GM18873 (cell line): ENCODE results near the gene CFB.
"Not testable (repeated sequence)": the region's sequence is repeated elsewhere in the genome, so short reads cannot be mapped to it uniquely, and the experiment has no call there.

Experiments
- ATAC-seq: cut with Tn5 transposase; IDR thresholded peaks from one replicate; pipeline ENCODE4 v1.9.1; 2021; ENCODE audit warnings: mild to moderate bottlenecking, moderate library complexity, moderate number of reproducible peaks; ENCODE audit not compliant: unreplicated experiment, low FRiP score

Gene CFB

DNA sequence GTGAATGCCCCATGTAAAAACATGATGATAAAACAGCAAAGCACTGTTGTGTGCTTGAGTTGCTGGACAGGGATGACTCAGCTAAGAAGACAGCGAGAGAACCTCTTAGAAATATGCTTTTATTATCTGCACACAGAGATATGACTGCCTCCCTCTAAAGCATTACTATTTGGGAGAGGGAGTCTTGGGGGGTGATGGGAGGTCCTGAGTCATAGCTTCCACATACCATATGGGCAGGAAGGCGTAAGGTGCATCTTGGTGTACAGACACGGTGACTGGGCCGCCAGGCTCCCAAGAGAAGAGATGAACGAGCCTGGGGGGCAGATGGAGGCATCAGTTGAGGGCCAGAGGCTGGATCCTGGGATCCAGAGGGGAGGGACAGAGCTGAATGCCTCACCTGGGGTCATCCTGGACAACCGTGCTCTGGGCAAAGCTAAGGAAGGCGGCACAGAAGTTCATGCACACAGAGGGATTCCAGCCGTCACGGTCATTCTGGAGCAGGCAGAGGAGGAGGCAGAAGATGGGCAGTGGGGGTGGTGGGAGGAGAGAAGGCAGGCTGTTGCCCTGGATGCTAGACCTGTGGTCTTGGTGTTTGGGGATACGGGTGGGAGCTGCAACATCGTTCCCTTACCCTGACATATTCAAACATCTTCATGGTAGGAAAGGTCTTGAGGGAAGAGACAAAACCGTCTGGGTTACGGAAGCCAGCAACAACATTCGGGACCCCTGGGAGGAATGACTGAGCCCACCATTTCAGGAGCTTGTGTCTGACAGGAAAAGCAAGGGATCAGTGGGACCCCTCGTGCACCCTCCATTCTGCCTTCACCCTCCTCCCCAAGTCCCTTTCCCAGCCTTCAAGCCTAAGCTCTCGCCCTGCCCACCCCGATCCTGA is 24.1 kb downstream of the CFB start:
- ATAC-seq = no peak

- no peak for ATAC-seq
Measured at GRCh38 chr6:31970604-31971271, 24.8 kb downstream of the CFB start.

DNA sequence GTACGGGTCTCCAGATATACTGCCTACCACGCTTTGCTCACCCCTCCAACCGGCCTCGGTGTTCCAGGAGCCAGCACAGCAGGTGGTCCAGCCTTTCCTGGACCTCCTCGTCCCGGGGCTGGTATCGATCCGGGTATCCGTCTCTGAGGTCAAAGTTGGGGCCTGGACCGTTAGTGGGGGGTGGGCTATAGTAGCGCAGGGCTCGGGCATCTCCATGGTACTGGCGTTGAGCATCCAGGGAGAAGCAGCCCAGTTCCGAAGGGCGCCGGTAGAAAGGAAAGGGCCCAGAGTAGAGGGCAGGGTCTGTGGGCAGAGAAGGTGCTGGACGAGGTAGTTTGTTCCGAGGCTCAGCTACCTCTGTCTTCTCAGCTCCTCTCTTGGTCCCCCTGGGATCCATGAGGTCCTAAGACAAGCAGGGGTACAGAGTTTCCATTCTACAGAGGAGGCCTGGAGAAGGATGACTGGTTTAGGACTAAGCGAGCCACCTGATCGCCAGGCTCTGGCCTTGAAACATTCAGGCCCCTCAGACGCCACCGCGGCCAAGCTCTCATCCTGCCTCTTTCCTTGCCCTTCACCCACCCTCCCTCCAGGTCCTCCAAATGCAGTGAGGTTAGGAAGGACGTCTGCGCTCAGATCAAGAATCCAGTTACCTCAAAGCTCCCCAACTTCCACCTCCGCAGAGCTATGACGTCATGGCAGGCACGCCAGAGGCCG is 25.5 kb downstream of the CFB start:
- no peak for ATAC-seq

GRCh38 chr6:31971993-31972708 is 26.3 kb downstream of the CFB start, which contains the start of gene DXO:
TSS of gene DXO (minus strand) at chr6:31972138. CDS start at chr6:31971675, 463 bp downstream.
- peak; percentile 75 for ATAC-seq

GRCh38 chr6:31972709-31973350 is 26.9 kb downstream of the CFB start:
- ATAC-seq = no peak

DNA sequence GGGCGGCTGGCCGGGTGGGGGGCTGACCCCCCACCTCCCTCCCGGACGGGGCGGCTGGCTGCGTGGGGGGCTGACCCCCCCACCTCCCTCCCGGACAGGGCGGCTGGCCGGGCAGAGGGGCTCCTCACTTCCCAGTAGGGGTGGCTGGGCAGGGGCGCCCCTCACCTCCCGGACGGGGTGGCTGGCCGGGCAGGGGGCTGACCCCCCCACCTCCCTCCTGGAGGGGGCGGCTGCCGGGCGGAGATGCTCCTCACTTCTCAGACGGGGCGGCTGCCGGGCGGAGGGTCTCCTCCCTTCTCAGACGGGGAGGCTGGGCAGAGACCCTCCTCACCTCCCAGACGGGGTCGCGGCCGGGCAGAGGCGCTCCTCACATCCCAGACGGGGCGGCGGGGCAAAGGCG is 30.2 kb downstream of the CFB start:
- not testable (repeated sequence) for ATAC-seq

GRCh38 chr6:31977816-31978431 is 32.0 kb downstream of the CFB start:
- no peak for ATAC-seq

DNA sequence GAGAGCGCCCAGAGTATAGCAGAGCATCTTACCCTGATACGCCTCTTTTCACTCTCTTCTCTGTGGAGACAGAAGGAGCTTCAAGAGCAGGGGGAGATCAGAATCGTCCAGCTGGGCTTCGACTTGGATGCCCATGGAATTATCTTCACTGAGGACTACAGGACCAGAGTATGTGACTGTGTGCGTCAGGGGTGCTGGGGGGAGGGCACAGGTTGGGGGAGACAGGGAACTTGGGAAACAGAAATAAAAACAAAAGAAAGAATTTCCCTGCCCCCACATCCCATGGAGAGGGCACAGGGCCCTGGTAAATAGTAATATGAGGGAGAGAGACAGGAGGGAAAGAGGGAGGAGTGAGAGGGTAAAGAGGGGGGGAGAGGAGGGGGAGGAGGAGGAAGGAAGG is 32.9 kb downstream of the CFB start:
- no peak for ATAC-seq

GRCh38 chr6:31979238-31979898 is 33.5 kb downstream of the CFB start:
- no peak for ATAC-seq

- ATAC-seq = not testable (repeated sequence)
Measured at GRCh38 chr6:31980195-31980876, 34.4 kb downstream of the CFB start.

- ATAC-seq = not testable (repeated sequence)
Measured at GRCh38 chr6:31980998-31981397, 35.1 kb downstream of the CFB start.

DNA sequence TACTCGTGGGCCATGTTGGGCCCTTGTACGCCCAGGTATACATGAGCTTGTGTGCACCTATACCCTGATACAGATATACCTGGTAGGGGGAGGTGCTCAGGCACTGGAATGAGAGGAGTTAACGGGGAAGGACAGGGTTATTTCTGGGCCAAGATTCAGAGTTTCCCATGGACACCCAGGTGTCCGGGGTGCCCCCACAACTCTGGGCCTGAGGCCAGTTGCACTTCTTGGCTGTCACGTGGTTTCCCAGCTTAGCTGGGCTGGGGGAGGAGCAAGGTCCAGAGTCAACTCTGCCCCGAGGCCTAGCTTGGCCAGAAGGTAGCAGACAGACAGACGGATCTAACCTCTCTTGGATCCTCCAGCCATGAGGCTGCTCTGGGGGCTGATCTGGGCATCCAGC is 35.8 kb downstream of the CFB start, which contains the start of gene C4A:
Gene C4A (plus strand): TSS at position 314 of the 400 bp plus-strand sequence. CDS start 51 bp downstream, at position 365.
- ATAC-seq = not testable (repeated sequence)

GRCh38 chr6:31989363-31989762 is 43.5 kb downstream of the CFB start:
- not testable (repeated sequence) for ATAC-seq

DNA sequence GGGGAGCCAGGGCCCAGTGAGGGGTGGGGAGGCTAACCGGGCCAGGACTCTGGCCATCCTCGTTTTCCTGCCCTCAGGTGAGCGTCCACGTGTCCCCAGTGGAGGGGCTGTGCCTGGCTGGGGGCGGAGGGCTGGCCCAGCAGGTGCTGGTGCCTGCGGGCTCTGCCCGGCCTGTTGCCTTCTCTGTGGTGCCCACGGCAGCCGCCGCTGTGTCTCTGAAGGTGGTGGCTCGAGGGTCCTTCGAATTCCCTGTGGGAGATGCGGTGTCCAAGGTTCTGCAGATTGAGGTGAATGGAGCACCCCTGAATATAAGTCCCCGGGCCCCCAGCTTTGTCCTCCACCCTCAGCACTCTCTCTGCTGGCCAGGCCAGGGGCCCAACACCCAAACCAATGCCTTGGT is 48.5 kb downstream of the CFB start:
- ATAC-seq = not testable (repeated sequence)

- ATAC-seq = not testable (repeated sequence)
Measured at GRCh38 chr6:31996385-31996784, 50.5 kb downstream of the CFB start.
